ENCODE measurements around the gene EFNA1. TPM values are rescaled to one million over a fixed set of nuclear protein-coding genes. Genes with fewer than 3 reads are reported as not detected.

The EFNA1 gene
- total and polyA plus RNA-seq, 2 donors (not counting 3 experiments of a cell fraction or from before 2014, with no cell fraction given): 107 to 289 TPM

DNA sequence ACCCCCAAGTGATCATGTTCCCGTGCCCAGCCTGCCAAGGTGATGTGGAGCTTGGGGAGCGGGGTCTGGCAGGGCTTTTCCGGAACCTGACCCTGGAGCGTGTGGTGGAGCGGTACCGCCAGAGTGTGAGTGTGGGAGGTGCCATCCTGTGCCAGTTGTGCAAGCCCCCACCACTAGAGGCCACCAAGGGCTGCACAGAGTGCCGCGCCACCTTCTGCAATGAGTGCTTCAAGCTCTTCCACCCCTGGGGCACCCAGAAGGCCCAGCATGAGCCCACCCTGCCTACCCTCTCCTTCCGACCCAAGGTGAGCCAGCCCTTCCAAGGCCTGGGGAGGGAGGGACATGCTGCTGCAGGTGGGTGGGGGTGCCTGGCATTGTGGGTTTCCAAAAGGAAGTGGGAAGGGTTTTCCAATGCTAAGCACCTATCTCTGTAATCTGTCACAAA, 48.3 kb downstream of the EFNA1 start:
- no peaks in the 10 kb centered on the region for H3K9me3 ChIP-seq (replicated peaks; ENCODE audit: control insufficient read depth, insufficient read depth, low read length)
- DNase-seq (ENCODE audit: low read depth, low spot score): no peak
- no peak overlapping the region for H3K9ac ChIP-seq (replicated peaks; ENCODE audit: extremely low read depth, insufficient read depth, low read length)
- no peak for TF ChIP-seq POLR2A (IDR thresholded peaks at IDR 0.05; ENCODE audit: low read depth, low read length)
- TF ChIP-seq EZH2 (IDR thresholded peaks at IDR 0.05; ENCODE audit: borderline replicate concordance, low read depth, low read length, severe bottlenecking): no peak
- TF ChIP-seq JUN (IDR thresholded peaks at IDR 0.05; ENCODE audit: borderline replicate concordance, insufficient read depth, insufficient read length, low read depth): no peak
- TF ChIP-seq MYC (IDR thresholded peaks at IDR 0.05; ENCODE audit: low read depth, low read length): no peak
- TF ChIP-seq, protein P1, sequence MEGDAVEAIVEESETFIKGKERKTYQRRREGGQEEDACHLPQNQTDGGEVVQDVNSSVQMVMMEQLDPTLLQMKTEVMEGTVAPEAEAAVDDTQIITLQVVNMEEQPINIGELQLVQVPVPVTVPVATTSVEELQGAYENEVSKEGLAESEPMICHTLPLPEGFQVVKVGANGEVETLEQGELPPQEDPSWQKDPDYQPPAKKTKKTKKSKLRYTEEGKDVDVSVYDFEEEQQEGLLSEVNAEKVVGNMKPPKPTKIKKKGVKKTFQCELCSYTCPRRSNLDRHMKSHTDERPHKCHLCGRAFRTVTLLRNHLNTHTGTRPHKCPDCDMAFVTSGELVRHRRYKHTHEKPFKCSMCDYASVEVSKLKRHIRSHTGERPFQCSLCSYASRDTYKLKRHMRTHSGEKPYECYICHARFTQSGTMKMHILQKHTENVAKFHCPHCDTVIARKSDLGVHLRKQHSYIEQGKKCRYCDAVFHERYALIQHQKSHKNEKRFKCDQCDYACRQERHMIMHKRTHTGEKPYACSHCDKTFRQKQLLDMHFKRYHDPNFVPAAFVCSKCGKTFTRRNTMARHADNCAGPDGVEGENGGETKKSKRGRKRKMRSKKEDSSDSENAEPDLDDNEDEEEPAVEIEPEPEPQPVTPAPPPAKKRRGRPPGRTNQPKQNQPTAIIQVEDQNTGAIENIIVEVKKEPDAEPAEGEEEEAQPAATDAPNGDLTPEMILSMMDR (IDR thresholded peaks at IDR 0.05; ENCODE audit: extremely low read depth in 1 of 2, insufficient read depth in 1 of 2, low read depth in 1 of 2, low read length in 2 of 2): peak in 1 of 2 donors; percentile 21
- TF ChIP-seq, protein P2, sequence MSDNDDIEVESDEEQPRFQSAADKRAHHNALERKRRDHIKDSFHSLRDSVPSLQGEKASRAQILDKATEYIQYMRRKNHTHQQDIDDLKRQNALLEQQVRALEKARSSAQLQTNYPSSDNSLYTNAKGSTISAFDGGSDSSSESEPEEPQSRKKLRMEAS (IDR thresholded peaks at IDR 0.05; ENCODE audit: insufficient read depth, insufficient read length): no peak
- no peak for TF ChIP-seq POLR2AphosphoS5 (IDR thresholded peaks at IDR 0.05; ENCODE audit: insufficient read depth, low read depth, low read length)
- no peak for TF ChIP-seq GATA2 (IDR thresholded peaks at IDR 0.05; ENCODE audit: insufficient read depth, insufficient read length, low read depth, low read length)
- TF ChIP-seq FOS (IDR thresholded peaks at IDR 0.05; ENCODE audit: borderline replicate concordance, insufficient read depth, low read length): no peak
- peaks cover 4 to 23% of the 10 kb centered on the region in 2 experiments for H3K36me3 ChIP-seq (ENCODE audit: control insufficient read depth in 2 of 2, extremely low read depth in 1 of 2, insufficient read depth in 2 of 2, low read length in 2 of 2)
- H3K27ac ChIP-seq (ENCODE audit: insufficient read depth, low read depth, low read length): no peak overlapping the region
- no peak for FAIRE-seq
- peaks cover 16% of the 10 kb centered on the region for H3K79me2 ChIP-seq (ENCODE audit: control insufficient read depth, insufficient read depth, low read length)
- H3K4me3 ChIP-seq (replicated peaks in 1 of 3; ENCODE audit: insufficient read depth in 1 of 3, low read depth in 1 of 3, low read length in 3 of 3): no peak overlapping the region
- no peaks in the 10 kb centered on the region for H3K9me1 ChIP-seq (replicated peaks; ENCODE audit: control insufficient read depth, extremely low read depth, insufficient read depth, low read length)
- dilution Hi-C loops (cut with MboI; ENCODE audit: extremely low pct_ligation_motif_present, low sequenced_read_pairs): no loop called here
- H4K20me1 ChIP-seq (replicated peaks; ENCODE audit: control insufficient read depth, extremely low read depth, insufficient read depth, low read length): no peaks in the 10 kb centered on the region
- ChIA-PET CTCF (interaction anchor here (1.6 to 3.9 kb wide), 6 partner anchors 17 to 473 kb away, joined by 5 to 88 read pairs (median 10); partner anchors contain the start of gene THBS3), POLR2A (no interaction called here)
- no peaks in the 10 kb centered on the region for H3K27me3 ChIP-seq (ENCODE audit: control insufficient read depth in 2 of 2, insufficient read depth in 2 of 2, low read length in 2 of 2)
- no TSS peak for BruUV-seq (replicated peaks)
- H3K4me1 ChIP-seq (ENCODE audit: control insufficient read depth, extremely low read depth, insufficient read depth, low read length): peaks cover 11% of the 10 kb centered on the region
- no peak overlapping the region for H3K4me2 ChIP-seq (ENCODE audit: insufficient read depth, low read length)
- no peak overlapping the region for H2AFZ ChIP-seq (ENCODE audit: low read depth, low read length)
- intact Hi-C loops (cut with micrococcal nuclease): loop anchor here (1.0 to 2.0 kb wide), 2 partner anchors 17 to 50 kb away; no protein-coding TSS in a partner anchor
